ENCODE results near the gene ARHGDIG. TPM values are rescaled to one million over a fixed set of nuclear protein-coding genes. Genes with fewer than 3 reads are reported as not detected.

Gene ARHGDIG
- total and polyA plus RNA-seq, 9 of the 15 experiments (the other 6 are each of a cell fraction or from before 2014, with no cell fraction given), result 0.36 to 2.5 (median 0.64) TPM; not detected in 2

GRCh38 chr16:322476-323143 is 42.2 kb downstream of the ARHGDIG start:
- CTCF ChIA-PET (ENCODE audit: low intra/inter-chr PET ratio), result no interaction called here
- FAIRE-seq, result no peak
- POLR2A ChIA-PET, result interaction anchor here (1.3 kb wide), 1 partner anchor 15 kb away, joined by 5 read pairs; no protein-coding TSS in a partner anchor

GRCh38 chr16:324201-324450 is 43.7 kb downstream of the ARHGDIG start:
- ChIA-PET POLR2A (interaction anchor here (0.6 to 1.4 kb wide), 5 partner anchors 11 to 231 kb away, joined by 3 to 4 read pairs (median 3); no protein-coding TSS in a partner anchor), CTCF (ENCODE audit: low intra/inter-chr PET ratio) (no interaction called here)
- no peaks in the 10 kb centered on the region for H3K27me3 ChIP-seq (ENCODE audit: control insufficient read depth in 2 of 2, insufficient read depth in 2 of 2, low read length in 2 of 2)
- ATAC-seq (no peak), DNase-seq (ENCODE audit: extremely low read depth in 1 of 4, low spot score in 3 of 4) (no peak), FAIRE-seq (no peak)
- peaks cover 10% of the 10 kb centered on the region for H3K9me1 ChIP-seq (ENCODE audit: control insufficient read depth, insufficient read depth, low read length)
- 15% methylated on average over 17 of the region's 17 CpGs for WGBS (ENCODE audit: insufficient coverage, low coverage, missing lambda C conversion rate)
- no TSS peak for BruUV-seq (replicated peaks)
- H3K79me2 ChIP-seq (ENCODE audit: control insufficient read depth, insufficient read depth, low read length), result peaks cover 88% of the 10 kb centered on the region
- H3K9me3 ChIP-seq (replicated peaks; ENCODE audit: control insufficient read depth, insufficient read depth, low read depth, low read length), result no peaks in the 10 kb centered on the region
- peak overlapping the region; percentile 74 for H3K4me2 ChIP-seq (ENCODE audit: insufficient read depth, low read length)
- H3K27ac ChIP-seq (ENCODE audit: extremely low read depth, low read depth, low read length), result peak overlapping the region; percentile 86
- peaks cover 24 to 57% of the 10 kb centered on the region in 2 experiments for H3K4me1 ChIP-seq (replicated peaks in 1 of 2; ENCODE audit: control insufficient read depth in 2 of 2, insufficient read depth in 2 of 2, low read length in 2 of 2)
- H3K4me3 ChIP-seq, result peak overlapping the region; percentile 28
- H3K9ac ChIP-seq (ENCODE audit: insufficient read depth in 1 of 2, low read depth in 2 of 2, low read length in 2 of 2), result peak overlapping the region; percentile 63 to 89
- peak overlapping the region; percentile 63; the same call in 1 of the 2 replicates for H2AFZ ChIP-seq (ENCODE audit: low read depth, low read length)
- H4K20me1 ChIP-seq (replicated peaks; ENCODE audit: control insufficient read depth, insufficient read depth, low read length), result peaks cover 49% of the 10 kb centered on the region; the same call in 1 of the 2 replicates
- intact Hi-C loops (cut with micrococcal nuclease) (no loop called here), in situ Hi-C loops (cut with MboI) (no loop called here)
- peaks cover 33% of the 10 kb centered on the region for H3K36me3 ChIP-seq (ENCODE audit: control insufficient read depth, insufficient read depth, low read length)
- TF ChIP-seq SAFB (IDR thresholded peaks at IDR 0.05; ENCODE audit: borderline replicate concordance, low read depth, low read length), result no peak
- TF ChIP-seq IRF2 (CRISPR knock-in tag; IDR thresholded peaks at IDR 0.05), result no peak
- TF ChIP-seq ZNF584 (CRISPR knock-in tag; IDR thresholded peaks at IDR 0.05; ENCODE audit: low read depth), result no peak
- TF ChIP-seq PHB2 (IDR thresholded peaks at IDR 0.05; ENCODE audit: low read depth), result no peak
- 0 out of 4 replicates have a peak, but pooled peaks of 1 of the 2 experiments have one; percentile 33 for TF ChIP-seq TEAD1 (CRISPR knock-in tag; IDR thresholded peaks at IDR 0.05)
- no peak for TF ChIP-seq SIRT6 (IDR thresholded peaks at IDR 0.05; ENCODE audit: low read depth, low read length)
- no peak for TF ChIP-seq CXXC5 (CRISPR knock-in tag; IDR thresholded peaks at IDR 0.05)
- peak; percentile 70; the same call in 1 of the 2 replicates for TF ChIP-seq MIER1 (IDR thresholded peaks at IDR 0.05; ENCODE audit: low read depth)
- TF ChIP-seq ZBTB9 (CRISPR knock-in tag; IDR thresholded peaks at IDR 0.05), result no peak

More at GRCh38 chr16:322476-323143, 42.2 kb downstream of the ARHGDIG start:
- Histone ChIP-seq H3K27ac (ENCODE audit: extremely low read depth, low read depth, low read length) (no peak overlapping the region), H3K4me1 (replicated peaks in 1 of 2; ENCODE audit: control insufficient read depth in 2 of 2, insufficient read depth in 2 of 2, low read length in 2 of 2) (peaks cover 21 to 71% of the 10 kb centered on the region in 2 experiments), H3K9me1 (ENCODE audit: control insufficient read depth, insufficient read depth, low read length) (peaks cover 9% of the 10 kb centered on the region), H3K4me3 (no peak overlapping the region), H3K9me3 (replicated peaks; ENCODE audit: control insufficient read depth, insufficient read depth, low read depth, low read length) (no peaks in the 10 kb centered on the region), H3K36me3 (ENCODE audit: control insufficient read depth, insufficient read depth, low read length) (peaks cover 45% of the 10 kb centered on the region), H3K4me2 (ENCODE audit: insufficient read depth, low read length) (no peak overlapping the region), H4K20me1 (replicated peaks; ENCODE audit: control insufficient read depth, insufficient read depth, low read length) (peaks cover 42% of the 10 kb centered on the region; the same call in 1 of the 2 replicates), H2AFZ (ENCODE audit: low read depth, low read length) (no peak overlapping the region), H3K9ac (ENCODE audit: insufficient read depth in 1 of 2, low read depth in 2 of 2, low read length in 2 of 2) (peak overlapping the region in 1 of 2 experiments; percentile 66; a peak in 1 of 4 replicates), H3K79me2 (ENCODE audit: control insufficient read depth, insufficient read depth, low read length) (peaks cover 89% of the 10 kb centered on the region), H3K27me3 (ENCODE audit: control insufficient read depth in 2 of 2, insufficient read depth in 2 of 2, low read length in 2 of 2) (no peaks in the 10 kb centered on the region)
- TF ChIP-seq DLX4 (CRISPR knock-in tag; IDR thresholded peaks at IDR 0.05), result no peak
- no peak for TF ChIP-seq ZSCAN32 (CRISPR knock-in tag; IDR thresholded peaks at IDR 0.05)
- TF ChIP-seq HNRNPL (IDR thresholded peaks at IDR 0.05; ENCODE audit: low read depth, low read length), result no peak
- BruUV-seq (replicated peaks), result no TSS peak
- in situ Hi-C loops (cut with MboI), result no loop called here
- WGBS (ENCODE audit: insufficient coverage, low coverage, missing lambda C conversion rate), result 94% methylated on average over 12 of the region's 13 CpGs
- DNase-seq (ENCODE audit: extremely low read depth in 1 of 4, low spot score in 3 of 4), result no peak
- intact Hi-C loops (cut with micrococcal nuclease), result no loop called here
- no peak for ATAC-seq
